Naive thymus-derived CD4-positive, alpha-beta T cell (primary cell): ENCODE measurements around the gene TGFBI. TPM values are rescaled to one million over a fixed set of nuclear protein-coding genes. Genes with fewer than 3 reads are reported as not detected.

ENCODE experiments used
- ATAC-seq: fragments of 150-1000 bp; cut with Tn5 transposase; 2 replicates; pipeline ENCODE4 v1.10.0; 2021; ENCODE audit warnings: mild to moderate bottlenecking, moderate library complexity
- CTCF ChIA-PET: fragments of 350-600 bp; sonication (Branson Sonifier 250); formaldehyde crosslinking; loops from one replicate; lab custom pipeline; 2021; ENCODE audit warnings: antibody characterized with exemption; lab: Charles Lee
- POLR2A ChIA-PET: fragments of 350-600 bp; sonication (Branson Sonifier 250); formaldehyde crosslinking; loops from one replicate; lab custom pipeline; 2021; ENCODE audit warnings: antibody characterized with exemption, inconsistent platforms; lab: Charles Lee
- DNase-seq, 9 donors: peaks; one replicate each; pipeline versions ENCODE4 v3.0.0 to v3.0.0-alpha.2; 2020 to 2022; ENCODE audit warnings: mixed read lengths in 1 of 9
- H3K27ac ChIP-seq: one replicate; pipeline ENCODE4 v1.7.0; 2013; ENCODE audit warnings: mild to moderate bottlenecking, low read depth, low read length, moderate library complexity
- H3K27me3 ChIP-seq, 2 donors: one replicate each; pipeline ENCODE4 v1.7.0; 2013; ENCODE audit warnings: low read length in 2 of 2, mild to moderate bottlenecking in 2 of 2, moderate library complexity in 2 of 2; ENCODE audit not compliant: control insufficient read depth in 2 of 2, insufficient read depth in 2 of 2
- H3K36me3 ChIP-seq, 3 experiments: 1 replicate in 2 of 3; 2 replicates in 1 of 3; pipeline ENCODE4 v1.7.0; 2013; ENCODE audit warnings: low read length in 3 of 3, mild to moderate bottlenecking in 3 of 3, moderate library complexity in 1 of 3; ENCODE audit not compliant: insufficient read depth in 3 of 3, control insufficient read depth in 2 of 3
- H3K4me1 ChIP-seq, 2 donors: one replicate each; pipeline ENCODE4 v1.7.0; 2013; ENCODE audit warnings: low read length in 2 of 2, mild to moderate bottlenecking in 2 of 2, moderate library complexity in 1 of 2; ENCODE audit not compliant: control insufficient read depth in 2 of 2, insufficient read depth in 2 of 2
- H3K4me3 ChIP-seq: 2 replicates; pipeline ENCODE4 v1.7.0; 2013; ENCODE audit warnings: mild to moderate bottlenecking, low read length
- H3K9me3 ChIP-seq, 3 experiments: 1 replicate in 2 of 3; 2 replicates in 1 of 3; pipeline ENCODE4 v1.7.0; 2013; ENCODE audit warnings: low read length in 3 of 3; ENCODE audit not compliant: control insufficient read depth in 2 of 3
- H3K27ac Mint-ChIP-seq, 9 donors: one replicate each; pipeline ENCODE4 v1.8.0; 2020 to 2022; ENCODE audit warnings: mixed read lengths in 9 of 9, mild to moderate bottlenecking in 8 of 9, moderate library complexity in 5 of 9, inconsistent platforms in 2 of 9
- H3K27me3 Mint-ChIP-seq, 5 donors: one replicate each; pipeline ENCODE4 v1.8.0; 2021 to 2022; ENCODE audit warnings: mixed read lengths in 5 of 5, mild to moderate bottlenecking in 1 of 5
- H3K36me3 Mint-ChIP-seq, 5 donors: one replicate each; pipeline ENCODE4 v1.8.0; 2020 to 2022; ENCODE audit warnings: mixed read lengths in 5 of 5, mild to moderate bottlenecking in 3 of 5, inconsistent platforms in 1 of 5
- H3K4me1 Mint-ChIP-seq, 7 donors: one replicate each; pipeline ENCODE4 v1.8.0; 2020 to 2022; ENCODE audit warnings: mixed read lengths in 7 of 7, mild to moderate bottlenecking in 3 of 7, inconsistent platforms in 1 of 7
- H3K4me3 Mint-ChIP-seq, 10 donors: one replicate each; pipeline ENCODE4 v1.8.0; 2020 to 2022; ENCODE audit warnings: mild to moderate bottlenecking in 10 of 10, mixed read lengths in 10 of 10, moderate library complexity in 6 of 10, inconsistent platforms in 2 of 10
- H3K9me3 Mint-ChIP-seq, 11 donors: one replicate each; pipeline ENCODE4 v1.8.0; 2020 to 2022; ENCODE audit warnings: mixed read lengths in 11 of 11, mild to moderate bottlenecking in 4 of 11, inconsistent platforms in 1 of 11, moderate library complexity in 1 of 11
- intact Hi-C, 2 donors: fragments of 100-400 bp; cut with micrococcal nuclease; formaldehyde crosslinking; loops; one replicate each; pipeline ENCODE4 v1.15.1; 2023
- polyA plus RNA-seq, 2 donors: library from polyadenylated mRNA; unstranded; fragments of 300-500 nt; fragmentation: Illumina TruSeq; gene quantifications; one replicate each; pipeline ENCODE4 v1.2.3, GENCODE V29; 2021
- total RNA-seq, 6 experiments: library from RNA in 5 of 6; stranded (reverse) in 5 of 6; gene quantifications; 1 replicate in 5 of 6; 2 replicates in 1 of 6; pipeline ENCODE4 v1.2.3 and lab custom pipeline; 2021 to 2026

TGFBI gene
- total and polyA plus RNA-seq, 7 experiments from 2014 or later = 0.07 to 167 (median 18.5) TPM; not detected in 1

GRCh38 chr5:136076067-136076466 lies 47.3 kb downstream of the TGFBI start:
- ChIA-PET CTCF (no interaction called here), POLR2A (no interaction called here)

GRCh38 chr5:136076881-136077445 lies 48.2 kb downstream of the TGFBI start:
- intact Hi-C loops = no loop called here
- Mint-ChIP-seq H3K27ac (no peak overlapping the region), H3K27me3 (peaks cover 38 to 55% (median 43%) of the 10 kb centered on the region in 5 donors), H3K9me3 (peaks cover 0 to 5% (median 0%) of the 10 kb centered on the region in 11 donors), H3K4me3 (no peak overlapping the region), H3K36me3 (no peaks in the 10 kb centered on the region), H3K4me1 (peaks cover 0 to 17% (median 0%) of the 10 kb centered on the region in 7 donors)
- Histone ChIP-seq H3K27ac (no peak overlapping the region), H3K4me1 (peaks cover 0 to 4% of the 10 kb centered on the region in 2 donors), H3K27me3 (no peaks in the 10 kb centered on the region), H3K36me3 (no peaks in the 10 kb centered on the region), H3K9me3 (no peaks in the 10 kb centered on the region), H3K4me3 (no peak overlapping the region)
- ChIA-PET CTCF (no interaction called here), POLR2A (no interaction called here)
- no peak for DNase-seq
- no peak for ATAC-seq

More at GRCh38 chr5:136076067-136076466, 47.3 kb downstream of the TGFBI start:
- H3K9me3 Mint-ChIP-seq = peaks cover 0 to 5% (median 0%) of the 10 kb centered on the region in 11 donors
- Histone ChIP-seq H3K27ac (no peak overlapping the region), H3K9me3 (no peaks in the 10 kb centered on the region), H3K4me3 (no peak overlapping the region), H3K4me1 (peaks cover 0 to 4% of the 10 kb centered on the region in 2 donors), H3K36me3 (no peaks in the 10 kb centered on the region), H3K27me3 (no peaks in the 10 kb centered on the region)
- H3K27me3 Mint-ChIP-seq = peaks cover 38 to 48% (median 44%) of the 10 kb centered on the region in 5 donors
- no peak for DNase-seq
- no peak overlapping the region for H3K4me3 Mint-ChIP-seq
- peaks cover 0 to 17% (median 0%) of the 10 kb centered on the region in 7 donors for H3K4me1 Mint-ChIP-seq
- no peaks in the 10 kb centered on the region for H3K36me3 Mint-ChIP-seq
- intact Hi-C loops = no loop called here
- H3K27ac Mint-ChIP-seq = no peak overlapping the region
- ATAC-seq = no peak

GRCh38 chr5:136079195-136079985 lies 50.6 kb downstream of the TGFBI start:
- Mint-ChIP-seq H3K9me3 (peaks cover 0 to 5% (median 0%) of the 10 kb centered on the region in 11 donors), H3K27ac (no peak overlapping the region), H3K27me3 (peaks cover 38 to 55% (median 43%) of the 10 kb centered on the region in 5 donors), H3K4me3 (peak overlapping the region in 5 of 10 donors; percentile 10 to 82 (median 70)), H3K4me1 (peaks cover 0 to 17% (median 0%) of the 10 kb centered on the region in 7 donors), H3K36me3 (no peaks in the 10 kb centered on the region)
- DNase-seq (no peak), ATAC-seq (no peak)
- Histone ChIP-seq H3K36me3 (no peaks in the 10 kb centered on the region), H3K4me1 (peaks cover 0 to 4% of the 10 kb centered on the region in 2 donors), H3K27me3 (no peaks in the 10 kb centered on the region), H3K4me3 (peak overlapping the region; percentile 23), H3K27ac (no peak overlapping the region), H3K9me3 (no peaks in the 10 kb centered on the region)
- CTCF ChIA-PET = no interaction called here
- intact Hi-C loops = no loop called here
- POLR2A ChIA-PET = no interaction called here

GRCh38 chr5:136080113-136080482 lies 51.3 kb downstream of the TGFBI start:
- Histone ChIP-seq H3K4me3 (peak overlapping the region; percentile 23), H3K4me1 (peaks cover 0 to 4% of the 10 kb centered on the region in 2 donors), H3K36me3 (no peaks in the 10 kb centered on the region), H3K27ac (no peak overlapping the region), H3K9me3 (no peaks in the 10 kb centered on the region), H3K27me3 (no peaks in the 10 kb centered on the region)
- H3K9me3 Mint-ChIP-seq = peaks cover 0 to 5% (median 0%) of the 10 kb centered on the region in 11 donors
- ATAC-seq = peak; percentile 8
- intact Hi-C loops = loop anchor here (1.0 to 5.0 kb wide), 2 partner anchors 52 to 613 kb away; partner anchors contain the start of gene SMAD5 (in 1 of the 2)
- CTCF ChIA-PET = no interaction called here
- H3K36me3 Mint-ChIP-seq = no peaks in the 10 kb centered on the region
- no peak overlapping the region for H3K27ac Mint-ChIP-seq
- peak overlapping the region in 7 of 10 donors; percentile 10 to 82 (median 39) for H3K4me3 Mint-ChIP-seq
- POLR2A ChIA-PET = no interaction called here
- DNase-seq = no peak
- peaks cover 38 to 55% (median 43%) of the 10 kb centered on the region in 5 donors for H3K27me3 Mint-ChIP-seq
- peaks cover 0 to 17% (median 0%) of the 10 kb centered on the region in 7 donors for H3K4me1 Mint-ChIP-seq

GRCh38 chr5:136080483-136081216 lies 51.9 kb downstream of the TGFBI start:
- ChIA-PET CTCF (no interaction called here), POLR2A (no interaction called here)
- intact Hi-C loops = loop anchor here (1.0 to 5.0 kb wide), 2 partner anchors 52 to 613 kb away; partner anchors contain the start of gene SMAD5 (in 1 of the 2)
- H3K36me3 ChIP-seq = no peaks in the 10 kb centered on the region
- H3K27me3 Mint-ChIP-seq = peaks cover 38 to 58% (median 43%) of the 10 kb centered on the region in 5 donors
- no peaks in the 10 kb centered on the region for H3K27me3 ChIP-seq
- no peaks in the 10 kb centered on the region for H3K36me3 Mint-ChIP-seq
- peak overlapping the region in 7 of 10 donors; percentile 10 to 82 (median 39) for H3K4me3 Mint-ChIP-seq
- ATAC-seq (peak; percentile 95), DNase-seq (peak in 5 of 9 donors; percentile 9 to 84 (median 37))
- peaks cover 0 to 17% (median 0%) of the 10 kb centered on the region in 7 donors for H3K4me1 Mint-ChIP-seq
- H3K27ac Mint-ChIP-seq = no peak overlapping the region
- peaks cover 0 to 5% (median 0%) of the 10 kb centered on the region in 11 donors for H3K9me3 Mint-ChIP-seq
- H3K9me3 ChIP-seq = no peaks in the 10 kb centered on the region
- no peak overlapping the region for H3K27ac ChIP-seq
- H3K4me1 ChIP-seq = peaks cover 0 to 4% of the 10 kb centered on the region in 2 donors
- peak overlapping the region; percentile 23 for H3K4me3 ChIP-seq

GRCh38 chr5:136081217-136081591 lies 52.4 kb downstream of the TGFBI start:
- H3K27me3 Mint-ChIP-seq = peaks cover 38 to 55% (median 41%) of the 10 kb centered on the region in 5 donors
- CTCF ChIA-PET = no interaction called here
- Histone ChIP-seq H3K36me3 (no peaks in the 10 kb centered on the region), H3K9me3 (no peaks in the 10 kb centered on the region), H3K27me3 (no peaks in the 10 kb centered on the region), H3K27ac (no peak overlapping the region), H3K4me1 (peaks cover 0 to 4% of the 10 kb centered on the region in 2 donors), H3K4me3 (no peak overlapping the region)
- H3K36me3 Mint-ChIP-seq = no peaks in the 10 kb centered on the region
- no peak for DNase-seq
- no peak overlapping the region for H3K27ac Mint-ChIP-seq
- H3K9me3 Mint-ChIP-seq = peaks cover 0 to 5% (median 0%) of the 10 kb centered on the region in 11 donors
- peaks cover 0 to 17% (median 0%) of the 10 kb centered on the region in 7 donors for H3K4me1 Mint-ChIP-seq
- no peak for ATAC-seq
- intact Hi-C loops = loop anchor here in 1 of 2 donors (5.0 kb wide), 1 partner anchor 614 kb away; no protein-coding TSS in a partner anchor
- H3K4me3 Mint-ChIP-seq = peak overlapping the region in 1 of 10 donors; percentile 4
- POLR2A ChIA-PET = no interaction called here
